ENCODE results near the gene SEMA5B. TPM values are rescaled to one million over a fixed set of nuclear protein-coding genes. Genes with fewer than 3 reads are reported as not detected.

The SEMA5B gene
- total RNA-seq, 1 experiment from 2014 or later: 9.4 TPM

GRCh38 chr3:122925756-122926155 is 101.8 kb downstream of the SEMA5B start:
- no peak overlapping the region for H2AK5ac ChIP-seq (ENCODE audit: insufficient read length, low read length)
- no peaks in the 10 kb centered on the region for H3K36me3 Mint-ChIP-seq (ENCODE audit: insufficient read depth in 1 of 3, low read depth in 3 of 3)
- H3K14ac ChIP-seq (ENCODE audit: insufficient read depth, low read length): no peak overlapping the region
- H3K79me2 ChIP-seq (ENCODE audit: insufficient read depth, low read length): no peaks in the 10 kb centered on the region
- peaks cover 10% of the 10 kb centered on the region for H3K27me3 Mint-ChIP-seq (ENCODE audit: low read depth)
- H3K9ac ChIP-seq (ENCODE audit: extremely low read depth, insufficient read length, low read length): no peak overlapping the region
- no peak overlapping the region for H3K4me3 Mint-ChIP-seq
- H3K27me3 ChIP-seq (ENCODE audit: insufficient read depth, low read length): peaks cover 8% of the 10 kb centered on the region; the same call in 1 of the 2 replicates
- WGBS (ENCODE audit: extremely low coverage, insufficient read length, low lambda C conversion rate): no CpG with 5 or more reads among the region's 1 CpG
- H3K9me3 Mint-ChIP-seq: no peaks in the 10 kb centered on the region
- H3K27ac Mint-ChIP-seq: no peak overlapping the region
- H4K20me1 ChIP-seq (ENCODE audit: control insufficient read depth, insufficient read depth, insufficient read length): no peaks in the 10 kb centered on the region
- no peak overlapping the region for H3K27ac ChIP-seq (ENCODE audit: insufficient read length, low read depth, low read length)
- H3K4me1 ChIP-seq (ENCODE audit: insufficient read depth, low read length): no peaks in the 10 kb centered on the region
- no peak overlapping the region for H2BK12ac ChIP-seq (ENCODE audit: insufficient read length, low read depth, low read length)
- no peak for TF ChIP-seq CTCF (conservative IDR thresholded peaks at IDR 0.05)
- H3K4me1 Mint-ChIP-seq: peaks cover 2% of the 10 kb centered on the region in 2 experiments; a peak in 2 of 4 replicates
- H3K79me1 ChIP-seq (ENCODE audit: insufficient read depth, low read depth, low read length, poor library complexity, severe bottlenecking): no peaks in the 10 kb centered on the region
- no peak overlapping the region for H2BK20ac ChIP-seq (ENCODE audit: low read depth, low read length, poor library complexity, severe bottlenecking)
- no peak overlapping the region for H2AFZ ChIP-seq (ENCODE audit: low read length)
- no peak overlapping the region for H3K23ac ChIP-seq (ENCODE audit: insufficient read length, low read depth, low read length)
- no peak overlapping the region for H2BK15ac ChIP-seq (ENCODE audit: low read depth, low read length)
- H4K8ac ChIP-seq (replicated peaks; ENCODE audit: insufficient read length, low read depth, low read length): no peak overlapping the region
- no peak overlapping the region for H3T11ph ChIP-seq (ENCODE audit: low read length)
- no peak overlapping the region for H3K4me2 ChIP-seq (ENCODE audit: insufficient read depth, insufficient read length, low read length)
- H4K5ac ChIP-seq (ENCODE audit: insufficient read length, low read depth, low read length): no peak overlapping the region
- H4K91ac ChIP-seq (ENCODE audit: insufficient read length, low read depth, low read length): no peak overlapping the region
- H3K18ac ChIP-seq (ENCODE audit: insufficient read length, low read depth, low read length): no peak overlapping the region
- H3K4ac ChIP-seq (ENCODE audit: low read depth, low read length): no peak overlapping the region
- H2BK5ac ChIP-seq (ENCODE audit: insufficient read length, low read length): no peak overlapping the region
- peaks cover 4% of the 10 kb centered on the region for H3K23me2 ChIP-seq (ENCODE audit: insufficient read length, low read depth, low read length, poor library complexity, severe bottlenecking)
- no peaks in the 10 kb centered on the region for H3K9me3 ChIP-seq (ENCODE audit: control insufficient read depth, low read depth, low read length)
- H3K56ac ChIP-seq (ENCODE audit: insufficient read length, low read depth, low read length): no peak overlapping the region
- no peak overlapping the region for H2BK120ac ChIP-seq (ENCODE audit: low read depth, low read length, poor library complexity, severe bottlenecking)
- DNase-seq: no peak

All from H9 (cell line).